GM13977 (cell line): Measurements from ENCODE around the gene ODAD2.

Source experiments
- DNase-seq: peaks from one replicate; pipeline ENCODE4 v3.0.0; 2012; ENCODE audit warnings: low spot score
- in situ Hi-C: fragments of 300-500 bp; cut with MboI; formaldehyde crosslinking; loops from one replicate; pipeline ENCODE4 v1.12.0; 2022; ENCODE audit warnings: low sequenced_read_pairs, low pct_unique_long_range_greater_than_20kb, mixed read lengths, inconsistent platforms; ENCODE audit not compliant: unreplicated experiment
- TF ChIP-seq, protein P1 (sequence below): IDR thresholded peaks from 2 replicates; pipeline ENCODE4 v1.5.1; 2012; ENCODE audit warnings: mild to moderate bottlenecking, control low read depth; ENCODE audit not compliant: insufficient read depth; ENCODE audit errors: extremely low read depth, missing control alignments

Gene ODAD2

DNA sequence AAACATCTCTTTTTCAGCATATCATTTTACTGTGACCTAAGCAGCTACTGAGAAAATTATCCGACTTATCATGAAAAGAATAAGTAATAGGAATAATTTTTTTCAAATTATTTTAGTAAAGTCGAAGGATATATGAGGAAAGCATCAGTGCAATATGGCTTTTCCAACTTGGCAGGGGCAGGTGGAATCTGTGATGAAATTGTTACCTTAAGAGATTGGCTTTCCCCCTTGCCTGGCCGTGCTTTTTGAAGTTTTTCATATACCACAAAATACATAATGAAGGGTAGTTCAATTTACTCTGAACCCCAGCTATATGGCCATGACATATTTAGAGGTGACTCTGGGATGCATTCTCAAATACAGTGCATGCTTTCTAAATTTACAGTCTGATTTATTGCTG lies 166.1 kb downstream of the ODAD2 start:
- DNase-seq = no peak
- in situ Hi-C loops = no loop called here
- TF ChIP-seq, protein P1, sequence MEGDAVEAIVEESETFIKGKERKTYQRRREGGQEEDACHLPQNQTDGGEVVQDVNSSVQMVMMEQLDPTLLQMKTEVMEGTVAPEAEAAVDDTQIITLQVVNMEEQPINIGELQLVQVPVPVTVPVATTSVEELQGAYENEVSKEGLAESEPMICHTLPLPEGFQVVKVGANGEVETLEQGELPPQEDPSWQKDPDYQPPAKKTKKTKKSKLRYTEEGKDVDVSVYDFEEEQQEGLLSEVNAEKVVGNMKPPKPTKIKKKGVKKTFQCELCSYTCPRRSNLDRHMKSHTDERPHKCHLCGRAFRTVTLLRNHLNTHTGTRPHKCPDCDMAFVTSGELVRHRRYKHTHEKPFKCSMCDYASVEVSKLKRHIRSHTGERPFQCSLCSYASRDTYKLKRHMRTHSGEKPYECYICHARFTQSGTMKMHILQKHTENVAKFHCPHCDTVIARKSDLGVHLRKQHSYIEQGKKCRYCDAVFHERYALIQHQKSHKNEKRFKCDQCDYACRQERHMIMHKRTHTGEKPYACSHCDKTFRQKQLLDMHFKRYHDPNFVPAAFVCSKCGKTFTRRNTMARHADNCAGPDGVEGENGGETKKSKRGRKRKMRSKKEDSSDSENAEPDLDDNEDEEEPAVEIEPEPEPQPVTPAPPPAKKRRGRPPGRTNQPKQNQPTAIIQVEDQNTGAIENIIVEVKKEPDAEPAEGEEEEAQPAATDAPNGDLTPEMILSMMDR = no peak

DNA sequence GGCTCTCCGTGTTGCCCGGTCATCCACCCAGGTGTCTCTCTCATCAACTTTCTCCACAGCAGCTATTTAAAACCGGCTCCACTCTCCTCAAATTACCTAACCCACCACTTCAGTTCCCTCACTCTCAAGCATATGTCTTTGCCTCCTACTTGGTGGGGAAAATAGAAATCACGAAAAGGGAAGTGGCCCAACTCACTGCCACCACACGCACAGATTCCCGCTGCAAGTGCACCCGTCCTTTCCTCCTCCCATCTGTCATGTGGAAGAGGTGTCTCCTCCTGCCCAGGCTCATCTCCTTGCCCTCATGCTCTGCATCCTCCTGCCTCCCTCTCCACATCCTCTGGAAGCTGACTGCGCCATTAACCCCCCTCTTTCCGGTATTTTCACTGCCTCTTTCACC lies 172.5 kb downstream of the ODAD2 start:
- no peak for DNase-seq
- in situ Hi-C loops = no loop called here
- TF ChIP-seq, protein P1 = no peak

DNA sequence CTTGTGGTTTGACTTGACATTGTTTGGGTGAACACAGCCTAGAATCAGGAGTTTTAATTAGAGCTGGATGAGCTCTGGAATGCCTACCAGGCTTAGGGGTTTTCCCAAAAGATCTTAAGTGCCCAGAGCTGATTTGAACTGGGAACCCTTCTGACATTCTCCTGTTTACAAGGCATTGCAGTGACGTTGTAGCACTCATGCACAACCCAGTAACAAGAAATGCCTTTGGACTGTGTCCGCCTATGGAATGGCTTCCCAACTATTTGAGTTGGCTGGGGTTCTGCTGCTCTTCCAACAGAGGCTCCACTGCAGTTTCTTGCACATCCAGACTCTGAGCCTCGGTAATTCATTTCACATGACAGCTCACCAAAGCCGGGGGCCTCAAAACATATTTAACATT lies 176.6 kb downstream of the ODAD2 start:
- DNase-seq = no peak
- in situ Hi-C loops = no loop called here
- TF ChIP-seq, protein P1 = no peak

DNA sequence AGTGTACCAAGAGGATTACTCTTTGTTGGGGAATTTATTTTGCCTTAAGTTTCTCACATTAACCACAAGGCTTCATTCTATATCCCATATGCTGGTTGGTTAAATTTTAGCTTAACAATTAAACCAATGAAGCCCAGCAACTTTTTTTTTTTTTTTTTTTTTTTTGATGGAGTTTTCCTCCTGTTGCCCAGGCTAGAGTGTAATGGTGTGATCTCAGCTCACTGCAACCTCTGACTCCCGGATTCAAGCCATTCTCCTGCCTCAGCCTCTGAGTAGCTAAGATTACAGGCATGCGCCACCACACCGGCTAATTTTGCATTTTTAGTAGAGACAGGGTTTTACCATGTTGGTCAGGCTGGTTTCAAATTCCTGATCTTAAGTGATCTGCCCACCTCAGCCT lies 178.2 kb downstream of the ODAD2 start:
- DNase-seq = no peak
- in situ Hi-C loops = no loop called here
- TF ChIP-seq, protein P1 = no peak

DNA sequence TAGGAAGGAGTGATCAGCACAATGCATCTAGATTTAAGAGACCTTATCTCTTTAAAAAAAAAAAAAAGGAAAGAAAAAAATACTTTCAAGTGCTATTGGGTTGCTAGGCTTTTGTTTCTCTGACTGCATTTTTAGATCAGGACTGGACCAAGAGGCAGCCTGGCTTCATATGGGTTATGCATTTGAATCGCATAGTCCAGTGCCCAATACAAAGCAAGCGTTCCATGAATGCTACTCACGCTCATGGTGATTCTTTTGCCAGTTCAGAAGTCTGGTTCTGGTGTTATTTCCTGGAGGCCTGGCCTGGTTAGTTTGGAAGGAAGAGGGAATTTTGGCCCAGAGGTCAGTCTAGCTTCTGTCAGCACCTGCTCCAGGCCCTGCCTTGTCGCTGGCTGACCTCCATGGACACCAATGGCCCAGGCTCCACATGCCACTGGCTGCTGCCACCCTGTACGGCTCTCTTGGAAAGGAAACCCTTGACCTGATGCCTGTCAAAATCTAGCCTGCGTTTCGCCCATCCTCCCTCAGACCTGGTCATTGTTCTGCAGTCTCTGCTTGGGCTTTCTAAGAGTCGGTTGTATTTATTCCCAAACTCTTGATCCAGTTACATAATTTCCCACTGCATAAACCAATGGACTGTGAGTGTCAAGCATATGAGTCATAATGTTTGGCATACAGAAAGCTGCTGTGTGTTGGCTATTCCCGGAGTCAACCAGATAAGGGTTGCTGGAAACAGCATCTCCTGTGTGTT lies 178.9 kb downstream of the ODAD2 start:
- in situ Hi-C loops = no loop called here
- TF ChIP-seq, protein P1 = no peak
- DNase-seq = no peak

DNA sequence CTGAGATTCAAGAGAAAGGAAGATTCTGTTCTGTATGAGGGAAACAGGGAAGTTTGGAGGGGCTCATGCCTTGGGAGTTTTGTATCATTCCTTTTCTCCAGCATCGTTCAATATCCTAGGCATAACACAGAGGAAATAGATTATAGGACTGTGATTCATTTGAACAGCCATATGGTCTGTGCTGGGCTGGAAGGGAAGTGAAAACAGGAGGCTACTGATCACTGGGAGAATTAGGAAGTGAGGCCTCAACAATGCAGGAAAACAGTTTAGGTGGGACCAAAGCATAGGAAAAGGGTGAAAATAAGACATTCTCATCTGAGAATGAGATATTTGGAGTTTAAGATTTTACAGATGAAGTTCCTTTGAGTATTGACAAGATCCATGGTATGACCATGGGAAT lies 182.6 kb downstream of the ODAD2 start:
- TF ChIP-seq, protein P1 = no peak
- in situ Hi-C loops = no loop called here
- DNase-seq = no peak
